ENCODE data around the gene GPC1.

GPC1 gene

GRCh38 chr2:240499309-240500301, 64.1 kb downstream of the GPC1 start:
- no peak for DNase-seq (ENCODE audit: low read depth in 2 of 2)

GRCh38 chr2:240500561-240501423, 65.3 kb downstream of the GPC1 start:
- no peak for DNase-seq (ENCODE audit: low read depth in 2 of 2)

GRCh38 chr2:240501531-240501991, 66.1 kb downstream of the GPC1 start:
- DNase-seq (ENCODE audit: low read depth in 2 of 2) = no peak

GRCh38 chr2:240502059-240502429, 66.6 kb downstream of the GPC1 start:
- DNase-seq (ENCODE audit: low read depth in 2 of 2) = no peak

- DNase-seq (ENCODE audit: low read depth in 2 of 2) = no peak
These were observed 67.1 kb downstream of the GPC1 start for GRCh38 chr2:240502430-240503121.

GRCh38 chr2:240503375-240503774, 67.9 kb downstream of the GPC1 start:
- DNase-seq (ENCODE audit: low read depth in 2 of 2) = no peak

GRCh38 chr2:240503848-240504247, 68.4 kb downstream of the GPC1 start:
- no peak for DNase-seq (ENCODE audit: low read depth in 2 of 2)

- no peak for DNase-seq (ENCODE audit: low read depth in 2 of 2)
These were observed 70.4 kb downstream of the GPC1 start for GRCh38 chr2:240505910-240506309.

GRCh38 chr2:240506406-240507059, 71.1 kb downstream of the GPC1 start:
- DNase-seq (ENCODE audit: low read depth in 2 of 2) = no peak

GRCh38 chr2:240507060-240507777, 71.8 kb downstream of the GPC1 start:
- no peak for DNase-seq (ENCODE audit: low read depth in 2 of 2)

- no peak for DNase-seq (ENCODE audit: low read depth in 2 of 2)
These were observed 72.4 kb downstream of the GPC1 start for GRCh38 chr2:240507778-240508251.

GRCh38 chr2:240508832-240509545, 73.5 kb downstream of the GPC1 start:
- no peak for DNase-seq (ENCODE audit: low read depth in 2 of 2)

- DNase-seq (ENCODE audit: low read depth in 2 of 2) = no peak
These were observed 74.4 kb downstream of the GPC1 start for GRCh38 chr2:240509667-240510512.

GRCh38 chr2:240510513-240511210, 75.2 kb downstream of the GPC1 start:
- DNase-seq (ENCODE audit: low read depth in 2 of 2) = no peak

GRCh38 chr2:240511351-240512108, 76.1 kb downstream of the GPC1 start:
- no peak for DNase-seq (ENCODE audit: low read depth in 2 of 2)

- DNase-seq (ENCODE audit: low read depth in 2 of 2) = no peak
These were observed 76.6 kb downstream of the GPC1 start for GRCh38 chr2:240512109-240512485.

GRCh38 chr2:240512666-240513535, 77.4 kb downstream of the GPC1 start:
- DNase-seq (ENCODE audit: low read depth in 2 of 2) = no peak

All from fibroblast of skin of left biceps (primary cell).